HG03064 (cell line): ENCODE measurements around the gene ME3.
"Not testable (repeated sequence)": the region's sequence is repeated elsewhere in the genome, so short reads cannot be mapped to it uniquely, and the experiment has no call there.

Source experiments
- ATAC-seq: cut with Tn5 transposase; IDR thresholded peaks from one replicate; pipeline ENCODE4 v1.9.1; 2021; ENCODE audit warnings: low read depth; ENCODE audit not compliant: unreplicated experiment

The ME3 gene

DNA sequence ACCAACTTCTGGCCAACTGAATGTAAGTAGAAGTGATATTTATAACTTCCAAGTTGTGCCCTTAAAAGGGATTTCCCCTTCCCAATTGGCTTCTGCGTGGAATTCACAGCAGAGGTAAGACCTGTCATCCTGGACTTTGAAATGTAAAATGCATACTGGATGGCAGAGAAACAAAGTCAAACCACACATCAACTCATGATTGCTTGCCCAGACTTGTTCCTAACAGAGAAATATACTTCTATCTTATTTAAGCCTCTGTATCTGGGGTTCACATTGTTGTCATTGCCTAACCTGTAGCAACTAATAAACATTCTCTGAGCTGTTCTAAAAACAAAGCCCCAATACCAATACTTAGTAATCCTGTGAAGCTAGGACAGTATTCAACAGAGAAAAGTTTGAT, 6.2 kb downstream of the ME3 start:
- ATAC-seq, result no peak

DNA sequence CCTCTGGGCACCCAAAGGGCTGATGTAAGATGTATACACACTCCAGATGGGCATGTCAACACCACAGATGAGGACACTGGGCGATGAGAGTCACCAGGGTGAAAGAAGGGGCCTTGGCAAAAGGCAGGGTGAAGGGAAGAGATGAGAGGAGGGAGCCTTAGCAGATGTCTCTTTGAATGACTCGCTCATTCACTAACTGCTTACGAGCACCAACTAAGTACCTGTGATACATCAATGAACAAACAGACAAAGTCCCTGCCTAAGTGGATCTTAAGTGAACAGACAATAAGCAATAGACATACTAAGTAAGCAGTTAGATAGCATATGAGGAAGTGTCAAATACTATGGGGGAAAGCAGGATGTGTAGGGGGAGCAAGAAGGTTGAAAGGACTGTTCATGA, 7.5 kb downstream of the ME3 start:
- no peak for ATAC-seq

DNA sequence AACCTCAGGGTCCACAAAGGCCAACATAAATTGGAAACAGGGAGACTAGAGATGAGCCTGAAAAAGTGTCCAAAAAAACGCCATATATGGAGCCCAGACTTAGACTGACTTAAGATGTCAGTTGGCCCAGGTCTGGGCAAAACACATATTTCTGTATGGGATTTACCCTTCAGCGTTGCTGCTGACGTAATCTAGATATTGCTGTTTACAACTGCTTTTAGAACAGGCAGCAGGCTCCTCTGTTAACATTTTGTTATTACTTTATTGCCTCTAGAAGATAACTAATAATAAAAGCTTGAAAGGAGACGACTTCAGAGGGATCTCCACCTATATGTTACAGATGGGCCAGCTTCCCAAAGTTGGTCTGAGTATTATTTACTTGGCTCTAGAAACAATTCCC, 8.7 kb downstream of the ME3 start:
- no peak for ATAC-seq

DNA sequence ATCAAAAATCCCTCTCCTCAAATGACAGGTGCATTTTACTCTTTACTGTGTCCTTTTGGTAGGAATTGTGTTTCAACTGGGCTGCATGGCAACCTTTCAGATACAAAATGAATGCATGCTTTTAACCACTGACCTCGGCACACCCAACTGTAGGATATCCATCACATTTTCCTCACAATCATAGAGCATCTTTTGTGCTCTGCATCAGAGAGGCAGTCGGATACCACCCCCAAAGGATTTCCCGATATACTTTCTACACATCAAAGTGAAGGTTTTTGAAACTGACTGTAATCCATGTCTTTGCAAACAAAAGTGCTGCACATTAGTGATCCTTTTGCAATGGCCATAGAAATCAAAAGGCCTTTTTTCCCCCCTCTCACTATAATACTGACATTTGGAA, 9.1 kb downstream of the ME3 start:
- no peak for ATAC-seq

DNA sequence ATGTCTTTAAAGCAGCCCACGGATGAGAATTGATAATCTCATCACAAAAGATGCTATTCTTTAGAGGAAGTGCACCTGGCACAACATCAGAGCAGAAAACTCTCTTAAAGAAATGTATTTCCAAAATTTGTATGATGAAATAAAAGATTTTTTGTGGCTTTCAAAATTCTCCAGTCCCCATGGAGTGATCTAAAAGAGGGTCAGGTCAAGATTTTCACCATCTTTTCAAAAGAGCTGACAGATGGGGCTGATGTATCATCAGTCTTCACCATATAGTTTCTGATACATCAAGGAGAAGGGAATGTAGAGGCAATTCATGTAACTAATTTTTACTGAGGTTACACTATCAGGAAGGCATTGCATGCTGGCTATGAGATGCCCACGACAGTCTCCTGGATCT, 11.7 kb downstream of the ME3 start:
- ATAC-seq, result no peak

DNA sequence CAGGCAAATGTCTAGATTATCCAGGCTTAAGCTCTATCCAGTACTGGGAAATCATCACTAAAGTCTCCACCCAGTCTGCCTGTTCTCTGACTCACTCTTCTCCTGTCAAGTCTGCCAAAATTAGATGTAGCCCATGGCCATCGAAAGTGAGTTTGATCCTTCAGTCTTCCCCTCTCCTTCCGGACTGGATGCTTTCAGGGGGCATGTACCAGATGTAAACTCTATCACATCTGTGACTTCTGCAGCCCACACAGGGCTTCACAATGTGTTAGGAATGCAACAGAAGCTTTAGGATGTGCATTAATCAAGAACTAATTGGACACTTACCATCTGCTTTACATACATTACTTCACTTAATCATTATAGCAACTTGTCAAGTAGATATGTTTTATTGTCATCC, 12.3 kb downstream of the ME3 start:
- ATAC-seq, result no peak

DNA sequence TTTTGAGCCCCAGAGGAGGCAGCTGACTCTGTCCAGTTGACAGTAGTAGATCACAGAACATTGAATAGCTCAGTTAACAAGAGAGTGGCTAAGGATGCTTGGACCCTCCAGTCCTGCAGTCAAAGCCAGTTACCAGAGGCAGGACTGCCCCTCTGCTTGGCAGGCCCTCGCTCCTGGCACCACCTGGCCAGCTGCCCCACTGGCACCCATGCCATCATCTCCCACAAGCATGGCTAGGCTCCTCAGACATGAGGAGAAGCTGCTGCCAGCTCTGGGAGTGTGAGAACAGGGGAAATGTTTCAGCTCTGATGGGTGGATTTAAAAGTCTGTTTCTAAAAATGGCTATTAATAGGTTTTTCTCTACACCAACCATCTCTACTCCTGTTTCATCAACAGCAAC, 13.9 kb downstream of the ME3 start:
- no peak for ATAC-seq

DNA sequence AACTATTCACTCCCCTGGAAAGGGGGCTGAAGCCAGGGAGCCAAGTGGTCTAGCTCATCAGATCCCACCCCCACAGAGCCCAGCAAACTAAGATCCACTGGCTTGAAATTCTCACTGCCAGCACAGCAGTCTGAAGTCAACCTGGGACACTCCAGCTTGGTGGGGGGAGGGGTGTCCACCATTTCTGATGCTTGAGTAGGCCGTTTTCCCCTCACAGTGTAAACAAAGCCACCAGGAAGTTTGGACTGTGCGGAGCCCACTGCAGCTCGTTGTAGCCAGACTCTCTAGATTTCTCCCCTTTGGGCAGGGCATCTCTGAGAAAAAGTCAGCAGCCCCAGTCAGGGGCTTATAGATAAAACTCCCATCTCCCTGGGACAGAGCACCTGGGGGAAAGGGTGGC, 27.2 kb downstream of the ME3 start:
- not testable (repeated sequence) for ATAC-seq

DNA sequence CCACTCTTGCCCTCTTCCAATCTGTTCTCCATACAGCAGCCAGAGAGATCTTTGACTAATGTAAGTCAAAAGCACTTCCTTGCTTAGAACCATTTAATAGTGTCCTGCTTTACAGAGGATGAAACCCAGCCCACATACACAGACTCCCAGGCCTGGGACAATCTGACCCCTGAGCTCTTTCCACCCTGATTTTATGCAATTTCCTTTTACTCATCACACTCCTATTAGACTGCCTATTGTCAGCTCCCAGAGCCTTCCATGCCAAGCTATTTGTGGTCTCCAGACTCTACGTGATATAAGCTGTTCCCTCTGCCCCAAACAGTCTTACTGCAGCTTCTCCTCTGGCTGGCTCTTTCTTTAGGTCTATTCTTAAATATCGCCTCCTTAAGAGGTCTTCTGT, 28.1 kb downstream of the ME3 start:
- ATAC-seq, result no peak

DNA sequence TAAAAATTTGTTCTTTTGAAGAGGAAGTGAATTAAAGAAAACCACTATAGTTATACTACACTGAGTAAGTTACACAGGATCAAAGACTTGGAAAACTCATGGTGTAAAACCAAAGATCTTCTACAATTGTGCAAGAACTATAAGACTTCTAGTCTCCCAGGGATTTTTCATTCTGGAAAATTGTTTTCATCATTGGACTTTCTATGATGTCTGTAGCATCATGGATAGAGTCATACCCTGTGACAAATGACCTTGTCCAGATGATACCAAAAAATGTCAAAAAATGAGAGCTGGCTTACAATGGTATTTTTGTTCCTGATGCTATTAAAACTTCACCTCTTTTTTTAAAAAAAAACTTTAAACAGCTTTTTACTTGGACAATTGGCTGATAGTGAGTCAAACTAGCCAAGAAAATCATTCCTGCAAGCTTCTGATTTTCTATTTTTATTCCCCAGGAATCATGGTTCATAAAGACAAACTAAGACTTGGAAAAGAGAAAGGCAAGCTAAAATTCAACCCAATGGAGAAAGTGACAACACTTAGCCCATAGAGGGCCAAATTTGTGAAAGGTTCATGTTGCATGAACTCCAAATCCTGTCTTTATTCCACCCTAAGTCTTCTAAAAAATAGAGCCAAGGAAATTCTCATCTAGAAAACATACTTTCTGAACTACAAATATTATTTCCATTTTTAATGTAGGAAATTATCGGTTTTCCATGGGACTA, 30.7 kb downstream of the ME3 start:
- ATAC-seq, result no peak

DNA sequence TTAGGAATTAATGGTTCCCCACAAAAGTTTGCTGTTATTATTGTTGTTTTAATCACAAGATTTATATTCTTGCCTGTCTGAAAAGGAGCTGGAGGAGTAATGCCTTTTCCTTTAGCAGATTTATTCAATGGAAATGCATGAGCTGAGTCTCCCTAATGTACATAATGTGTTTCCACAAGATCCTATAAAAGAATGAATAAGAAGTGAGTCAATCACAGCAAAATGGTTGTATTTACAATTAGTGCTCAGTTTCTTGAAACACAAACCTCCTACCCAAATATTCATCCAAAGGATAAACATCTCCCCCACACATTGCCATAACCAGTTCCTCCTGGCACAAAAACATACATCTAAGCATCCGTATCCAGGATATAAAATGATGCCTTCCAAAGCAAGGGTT, 33.3 kb downstream of the ME3 start:
- no peak for ATAC-seq

DNA sequence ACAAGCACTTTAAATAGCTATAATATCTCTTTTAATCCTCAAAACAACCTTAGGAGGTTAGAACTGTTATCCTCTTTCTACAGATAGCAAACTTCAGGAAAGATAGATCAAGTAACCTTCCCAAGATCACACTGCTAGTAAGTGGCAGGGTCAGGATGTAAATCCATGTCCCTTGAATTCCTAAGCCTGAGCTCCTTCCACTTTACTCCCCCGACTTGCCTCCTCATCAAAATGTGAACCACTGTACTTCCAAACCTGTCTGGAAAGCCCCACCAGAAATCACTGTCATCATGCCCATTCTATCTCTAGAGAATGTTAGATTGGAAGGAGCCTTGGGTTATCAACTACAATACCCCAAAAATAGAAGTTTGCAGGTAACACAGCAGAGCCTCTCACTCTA, 33.7 kb downstream of the ME3 start:
- no peak for ATAC-seq

DNA sequence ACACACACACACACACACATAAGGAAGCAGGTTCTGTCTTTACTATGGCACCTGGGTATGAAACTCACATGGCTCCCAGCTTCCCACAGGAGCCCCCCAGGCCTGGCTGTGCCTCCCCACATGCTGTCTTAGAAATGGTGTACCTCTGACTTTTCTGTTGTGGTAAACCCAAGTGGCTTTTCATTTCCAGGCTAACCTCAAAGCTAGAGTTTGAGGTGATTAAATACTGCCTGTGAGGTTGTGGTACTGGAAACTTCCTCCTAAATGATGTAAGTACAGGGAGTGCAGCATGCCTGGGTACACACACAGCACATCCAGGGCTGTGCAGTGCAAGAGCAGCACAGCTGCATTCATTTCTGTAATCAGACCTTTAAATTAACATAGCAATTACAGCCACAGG, 34.4 kb downstream of the ME3 start:
- ATAC-seq, result no peak

DNA sequence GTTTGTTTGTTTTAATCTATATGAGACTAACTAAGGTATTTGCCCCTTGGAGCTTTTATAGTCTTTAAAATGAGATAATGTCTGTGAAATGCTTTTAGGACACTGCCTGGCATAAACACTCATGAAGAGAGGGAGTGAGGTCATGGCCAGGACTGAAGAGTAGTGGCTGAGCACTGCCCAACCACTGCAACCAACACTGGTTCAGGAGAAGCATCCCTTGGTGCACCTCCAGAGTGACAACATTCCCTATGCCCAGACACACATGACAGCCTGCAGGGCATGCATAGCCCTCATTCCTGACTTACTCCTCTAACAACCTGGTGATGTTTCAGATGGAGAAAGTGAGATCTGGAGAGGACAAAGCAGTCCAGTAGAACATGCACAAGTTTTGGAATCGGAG, 36.1 kb downstream of the ME3 start:
- no peak for ATAC-seq

DNA sequence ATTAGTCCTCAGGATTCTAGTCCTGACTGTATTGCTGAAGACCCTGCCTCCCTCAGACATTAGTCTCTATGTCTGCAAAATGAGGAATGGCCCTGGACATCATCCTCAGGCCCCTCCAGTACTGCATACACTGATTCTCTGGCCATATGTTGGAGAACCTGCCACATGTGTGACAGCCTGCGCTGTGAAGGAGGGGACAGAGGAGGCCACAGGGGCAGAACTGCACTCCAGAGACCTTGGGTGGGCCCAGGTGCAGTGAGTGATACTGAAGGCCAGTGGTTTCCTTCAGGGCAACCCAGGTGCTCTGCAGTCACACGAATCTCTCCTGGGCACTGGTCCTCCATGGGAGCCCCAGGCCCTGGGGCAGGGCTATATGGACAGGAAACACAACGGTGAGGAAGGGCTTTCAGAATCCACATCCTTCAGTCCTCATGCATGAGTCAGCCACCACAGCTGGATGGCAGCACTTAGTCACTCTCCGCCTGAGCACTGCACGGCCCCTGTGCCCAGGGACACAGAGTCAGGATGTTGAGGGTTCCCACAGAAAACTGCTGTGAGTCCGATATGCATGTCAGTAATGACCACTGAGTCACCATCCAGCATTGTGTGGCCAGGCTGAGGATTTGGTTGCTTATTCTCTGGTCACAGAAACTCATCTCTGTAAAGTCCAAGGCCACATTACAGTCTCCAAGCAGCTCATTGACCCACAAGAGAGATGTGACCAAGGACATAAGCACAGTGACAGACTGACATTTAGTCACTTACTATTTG, 39.7 kb downstream of the ME3 start:
- peak; percentile 73 for ATAC-seq

DNA sequence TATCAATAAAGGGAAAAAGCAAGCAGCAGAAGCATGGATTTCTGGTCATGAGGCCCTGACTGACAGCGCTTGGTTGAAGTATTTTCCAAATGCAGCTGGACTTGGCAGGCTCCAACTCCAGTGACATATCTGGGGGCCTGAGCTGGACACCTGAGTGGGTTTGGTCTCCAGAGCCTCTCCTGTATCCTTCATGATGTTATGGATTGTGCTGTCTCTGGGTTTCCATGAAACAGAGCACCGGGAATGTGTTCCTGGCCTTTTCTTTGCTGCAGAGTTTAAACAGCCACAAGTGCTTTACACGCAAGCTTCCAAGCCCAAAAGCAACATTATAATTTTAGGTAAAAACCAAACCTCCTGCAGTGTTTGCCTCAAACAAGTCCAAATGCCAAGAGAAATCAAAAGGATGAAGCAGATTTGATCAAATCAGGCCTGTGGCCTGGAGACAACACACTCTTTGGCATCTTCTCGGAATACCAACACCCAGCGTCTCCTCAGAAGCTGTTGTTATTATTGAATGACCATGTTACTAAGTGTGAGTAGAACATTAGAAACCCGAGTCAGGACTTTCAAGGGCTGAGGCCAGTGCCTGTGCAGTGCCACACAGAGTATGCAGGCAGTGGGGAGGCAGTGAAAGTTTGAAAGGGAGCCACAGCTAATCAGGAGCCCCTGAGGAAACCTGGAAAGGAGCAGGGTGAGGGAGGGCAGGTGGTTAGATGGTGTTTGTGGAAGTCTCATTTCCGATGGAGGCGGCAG, 42.0 kb downstream of the ME3 start:
- ATAC-seq, result no peak

DNA sequence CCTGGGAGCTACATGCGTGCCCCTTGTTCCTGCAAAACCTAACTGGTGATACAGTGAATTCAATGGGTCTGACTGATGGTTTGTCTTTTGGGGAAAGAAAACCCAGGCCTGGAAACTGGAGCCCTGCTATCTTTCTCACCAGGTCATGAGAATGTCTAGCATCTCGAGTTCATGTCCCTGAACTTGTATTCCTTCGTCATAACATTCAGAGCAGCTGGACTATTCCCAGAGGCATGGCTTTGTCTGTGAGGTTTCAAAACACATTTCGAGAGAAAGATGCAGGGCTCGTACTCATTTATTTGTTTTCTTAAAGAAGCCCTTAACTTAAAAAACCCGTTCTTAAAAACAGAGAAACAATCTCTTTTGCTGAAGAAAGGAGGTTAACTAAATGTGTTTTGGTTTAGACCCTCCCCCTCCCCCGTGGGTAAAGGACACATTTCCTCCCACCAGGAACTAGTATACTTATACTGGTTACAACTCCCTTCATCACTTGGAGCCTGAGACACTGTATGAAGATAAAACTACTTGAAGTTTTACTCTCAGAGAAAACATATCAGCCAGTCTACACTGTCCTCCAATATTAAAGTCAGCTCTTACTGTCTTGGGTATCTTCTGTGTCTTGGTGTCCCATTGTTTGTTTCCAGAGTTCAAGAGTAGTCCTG, 43.2 kb downstream of the ME3 start:
- ATAC-seq, result no peak

DNA sequence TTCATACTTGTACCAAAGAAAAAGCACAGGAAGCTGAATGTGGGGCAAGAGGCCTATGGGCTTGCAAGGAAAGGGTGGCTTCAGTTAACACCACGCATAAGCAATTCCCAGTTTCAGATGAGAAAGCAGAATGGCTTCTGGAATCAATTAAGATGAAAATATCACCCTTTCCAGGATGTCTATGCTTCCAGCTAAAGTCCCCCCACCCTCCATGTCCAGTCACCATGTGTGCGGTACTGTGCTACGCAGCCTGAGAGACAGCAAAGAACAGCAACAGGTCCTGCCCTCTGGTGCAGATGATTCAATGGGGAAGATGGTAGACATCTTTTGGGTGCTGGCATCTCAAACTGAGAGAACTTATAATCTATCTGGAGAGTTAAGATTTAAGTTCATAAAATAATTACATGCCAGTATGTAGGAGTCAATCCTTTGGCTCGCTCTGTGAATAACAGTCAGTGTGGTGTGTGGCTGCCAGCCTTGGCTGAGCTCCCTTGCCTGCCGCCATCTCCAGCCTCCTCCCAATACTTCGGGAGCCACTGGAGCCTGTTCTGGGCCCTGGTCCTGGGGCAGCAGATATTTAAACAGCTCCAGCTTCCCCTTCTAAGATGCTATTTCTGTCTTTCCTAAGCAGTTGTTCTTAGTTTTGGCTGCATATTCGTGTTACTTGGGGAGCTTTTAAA, 44.5 kb downstream of the ME3 start:
- ATAC-seq, result no peak

DNA sequence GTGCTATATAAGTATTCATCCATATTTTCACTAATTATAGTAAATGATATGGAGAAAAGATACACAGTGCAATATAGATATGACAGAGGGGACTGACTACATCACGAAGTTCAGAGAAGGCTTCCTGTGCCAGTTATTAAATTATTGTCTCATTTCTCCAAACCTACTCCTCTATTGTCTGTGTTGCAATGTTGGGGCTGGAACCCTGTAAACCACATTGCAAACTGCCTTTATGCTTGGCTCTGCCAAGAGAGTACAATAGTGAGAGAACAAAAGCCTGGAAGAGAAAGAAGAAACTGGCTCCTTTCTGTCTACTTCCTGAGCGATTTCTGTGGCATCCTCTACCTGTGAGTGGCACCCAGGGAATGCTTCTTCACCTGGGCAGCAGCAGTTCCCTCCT, 46.4 kb downstream of the ME3 start:
- ATAC-seq, result no peak

DNA sequence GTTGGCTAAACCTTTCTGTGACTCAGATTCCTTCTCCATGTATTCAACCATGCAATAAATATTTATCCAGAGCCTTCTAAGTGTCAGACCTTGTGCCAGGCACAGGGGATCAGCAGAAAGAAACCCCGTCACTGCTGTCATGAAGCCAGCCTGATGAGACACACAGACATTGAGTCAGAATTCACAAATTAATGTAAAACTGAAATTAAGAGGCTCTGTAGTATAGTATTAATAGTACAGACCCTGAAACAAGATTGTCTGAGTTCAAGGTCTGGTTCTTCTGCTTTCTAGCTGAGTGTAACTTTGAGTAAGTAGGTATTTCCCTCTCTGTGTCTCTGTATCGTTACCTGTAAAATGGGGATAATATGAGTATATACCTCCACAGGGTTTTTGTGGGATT, 46.9 kb downstream of the ME3 start:
- ATAC-seq, result no peak

DNA sequence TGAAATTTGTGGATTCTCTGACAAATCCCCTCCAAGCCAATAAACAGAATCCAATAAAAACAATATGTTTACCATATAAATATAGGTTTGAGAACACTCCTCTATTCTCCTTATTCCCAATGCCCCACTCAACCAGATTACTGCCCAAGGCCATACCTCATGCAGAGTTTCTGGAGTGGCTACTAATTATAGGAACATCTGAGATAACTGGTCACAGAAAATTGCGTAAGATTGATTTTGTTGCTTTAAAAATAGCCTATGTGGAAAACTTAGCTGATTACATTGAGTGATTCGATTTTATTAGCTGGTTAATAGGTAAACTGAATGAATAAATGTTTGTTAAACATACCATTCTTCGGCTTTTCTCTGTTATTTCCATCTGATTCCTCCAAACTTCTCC, 48.0 kb downstream of the ME3 start:
- ATAC-seq, result no peak
